K562 (cell line): ENCODE data around the gene RPTOR. TPM values are rescaled to one million over a fixed set of nuclear protein-coding genes. Genes with fewer than 3 reads are reported as not detected.

ENCODE experiments used
- ATAC-seq: fragments of 200-7000 bp; cut with Tn5 transposase; 3 replicates; pipeline ENCODE4 v1.9.1; 2020; ENCODE audit warnings: moderate library complexity
- BruUV-seq: library from RNA; stranded (reverse); fragments of 400-500 nt; replicated peaks from 2 replicates; lab custom pipeline; 2021; lab: Mats Ljungman, UMichigan
- CTCF ChIA-PET: fragments of 300-600 bp; formaldehyde crosslinking; extraction: SDS; loops from one replicate; lab custom pipeline; 2021; ENCODE audit warnings: low intra/inter-chr PET ratio; lab: Yijun Ruan, JAX
- POLR2A ChIA-PET: fragments of 300-600, 350-650 bp; sonication (Branson Sonifier 250); formaldehyde crosslinking; extraction: SDS; loops from one replicate; lab custom pipeline; 2021; ENCODE audit warnings: antibody characterized with exemption, inconsistent platforms; lab: Yijun Ruan, JAX
- DNase-seq, 4 experiments: peaks; one replicate each; pipeline versions ENCODE4 v3.0.0 to v3.0.0-alpha.2; 2011 to 2018; ENCODE audit warnings: low spot score in 3 of 4, mixed read lengths in 3 of 4; ENCODE audit errors: extremely low read depth in 1 of 4
- FAIRE-seq: peaks from 2 replicates; lab custom pipeline; 2011; peaks lifted over from hg19 to GRCh38; lab: Jason Lieb, UNC
- H2AFZ ChIP-seq: 2 replicates; pipeline ENCODE4 v1.6.0; 2011; ENCODE audit warnings: low read depth, low read length, control low read depth, inconsistent platforms
- H3K27ac ChIP-seq: fragments of 200-600 bp; 3 replicates; pipeline ENCODE4 v1.8.0; 2011; ENCODE audit warnings: low read depth, mild to moderate bottlenecking, control low read depth, inconsistent platforms, low read length, moderate library complexity, mixed read lengths; ENCODE audit errors: extremely low read depth
- H3K27me3 ChIP-seq, 2 experiments: fragments of 300-600 bp in 1 of 2; 2 replicates in 1 of 2; 3 replicates in 1 of 2; pipeline versions ENCODE4 v1.6.0 to v1.8.0; 2011; ENCODE audit warnings: inconsistent platforms in 2 of 2, low read length in 2 of 2, mild to moderate bottlenecking in 1 of 2, mixed read lengths in 1 of 2, moderate library complexity in 1 of 2; ENCODE audit not compliant: control insufficient read depth in 2 of 2, insufficient read depth in 2 of 2
- H3K36me3 ChIP-seq: fragments of 300-600 bp; 3 replicates; pipeline ENCODE4 v1.8.0; 2011; ENCODE audit warnings: mild to moderate bottlenecking, low read length, inconsistent platforms; ENCODE audit not compliant: control insufficient read depth, insufficient read depth
- H3K4me1 ChIP-seq, 2 experiments: fragments of 200-600 bp in 1 of 2; replicated peaks in 1 of 2; 2 replicates in 1 of 2; 3 replicates in 1 of 2; pipeline versions ENCODE4 v1.5.1 to v1.8.0; 2011; ENCODE audit warnings: inconsistent platforms in 2 of 2, low read length in 2 of 2, mild to moderate bottlenecking in 1 of 2, mixed read lengths in 1 of 2, moderate library complexity in 1 of 2; ENCODE audit not compliant: control insufficient read depth in 2 of 2, insufficient read depth in 2 of 2
- H3K4me2 ChIP-seq: 2 replicates; pipeline ENCODE4 v1.6.1; 2011; ENCODE audit warnings: low read length, control low read depth, inconsistent platforms, mixed read lengths; ENCODE audit not compliant: insufficient read depth
- H3K4me3 ChIP-seq: fragments of 200-600 bp; sonication (generic), shearing (Covaris generic); 2 replicates; pipeline ENCODE4 v1.5.1; 2016; ENCODE audit warnings: control low read depth, inconsistent platforms
- H3K79me2 ChIP-seq: fragments of 200-600 bp; 3 replicates; pipeline ENCODE4 v1.8.0; 2011; ENCODE audit warnings: low read length, inconsistent platforms; ENCODE audit not compliant: control insufficient read depth, insufficient read depth
- H3K9ac ChIP-seq, 2 experiments: 2 replicates each; pipeline versions ENCODE4 v1.6.0 to v1.6.1; 2011; ENCODE audit warnings: low read depth in 2 of 2, low read length in 2 of 2, control low read depth in 1 of 2, inconsistent platforms in 1 of 2, mild to moderate bottlenecking in 1 of 2, mixed read lengths in 1 of 2; ENCODE audit not compliant: insufficient read depth in 1 of 2
- H3K9me1 ChIP-seq: one replicate; pipeline ENCODE4 v1.6.0; 2011; ENCODE audit warnings: inconsistent platforms, mild to moderate bottlenecking, low read length, moderate library complexity; ENCODE audit not compliant: control insufficient read depth, insufficient read depth
- H3K9me3 ChIP-seq: replicated peaks from 2 replicates; pipeline ENCODE4 v1.5.1; 2011; ENCODE audit warnings: low read depth, low read length, inconsistent platforms; ENCODE audit not compliant: control insufficient read depth, insufficient read depth
- H4K20me1 ChIP-seq: replicated peaks from 2 replicates; pipeline ENCODE4 v1.6.1; 2011; ENCODE audit warnings: low read length, inconsistent platforms, mixed read lengths; ENCODE audit not compliant: control insufficient read depth, insufficient read depth
- CREM ChIP-seq: IDR thresholded peaks from 2 replicates; pipeline ENCODE4 v1.6.1; 2014; ENCODE audit warnings: antibody characterized with exemption, low read depth
- DPF2 ChIP-seq: fragments of 450-650 bp; IDR thresholded peaks from 2 replicates; pipeline ENCODE4 v1.6.1; 2016
- FIP1L1 ChIP-seq: fragments of 200-400 bp; formaldehyde crosslinking; IDR thresholded peaks from 2 replicates; pipeline ENCODE4 v1.6.1; 2018; ENCODE audit warnings: mild to moderate bottlenecking, low read depth, low read length; ENCODE audit not compliant: poor library complexity, severe bottlenecking
- JUNB ChIP-seq: fragments of 450-650 bp; formaldehyde crosslinking; conservative IDR thresholded peaks from 2 replicates; pipeline ENCODE4 v1.4.0; 2020; ENCODE audit warnings: mild to moderate bottlenecking
- NR3C1 ChIP-seq: sonication (generic); formaldehyde crosslinking; IDR thresholded peaks from 2 replicates; pipeline ENCODE4 v1.8.1; 2022; ENCODE audit warnings: missing genetic modification reagents
- POLR2H ChIP-seq: IDR thresholded peaks from 2 replicates; pipeline ENCODE4 v1.6.1; 2016; ENCODE audit warnings: missing genetic modification characterization, low read depth, mild to moderate bottlenecking, control low read depth, missing compliant biosample characterization, moderate library complexity
- POU5F1 ChIP-seq: fragments of 150-350 bp; IDR thresholded peaks from 2 replicates; pipeline ENCODE4 v1.6.1; 2014; ENCODE audit warnings: borderline replicate concordance, low read length, low read depth, mild to moderate bottlenecking; ENCODE audit not compliant: partially characterized antibody
- RBFOX2 ChIP-seq: fragments of 200-400 bp; formaldehyde crosslinking; IDR thresholded peaks from 2 replicates; pipeline ENCODE4 v1.6.1; 2017; ENCODE audit warnings: low read depth, mild to moderate bottlenecking, low read length, moderate library complexity
- RFX5 ChIP-seq: IDR thresholded peaks from 2 replicates; pipeline ENCODE4 v1.6.1; 2011; ENCODE audit warnings: low read depth, mild to moderate bottlenecking, improper control_type of control experiment, low read length
- RNF2 ChIP-seq: sonication (generic); IDR thresholded peaks from 2 replicates; pipeline ENCODE4 v1.6.1; 2016
- SIX5 ChIP-seq, 2 experiments: IDR thresholded peaks; 2 replicates each; pipeline ENCODE4 v1.6.1; 2011; ENCODE audit warnings: low read length in 2 of 2, borderline replicate concordance in 1 of 2, low read depth in 1 of 2, mild to moderate bottlenecking in 1 of 2, moderate library complexity in 1 of 2; ENCODE audit not compliant: insufficient read depth in 1 of 2
- SMARCA4 ChIP-seq: fragments of 450-650 bp; IDR thresholded peaks from 2 replicates; pipeline ENCODE4 v1.6.1; 2016
- SP2 ChIP-seq: IDR thresholded peaks from 2 replicates; pipeline ENCODE4 v1.6.1; 2011; ENCODE audit warnings: mild to moderate bottlenecking, low read depth, low read length, moderate library complexity; ENCODE audit not compliant: poor library complexity, severe bottlenecking; ENCODE audit errors: extremely low read depth
- SRSF7 ChIP-seq: fragments of 200-400 bp; formaldehyde crosslinking; optimal IDR thresholded peaks from 2 replicates; pipeline ENCODE3; 2017; ENCODE audit warnings: mild to moderate bottlenecking, low read depth, low read length
- TFAM ChIP-seq: fragments of 250-450 bp; sonication (Bioruptor Pico); conservative IDR thresholded peaks from 2 replicates; pipeline ENCODE4 v1.5.0; 2021; ENCODE audit warnings: mild to moderate bottlenecking, moderate library complexity
- ZNF165 ChIP-seq: fragments of 250-450 bp; sonication (Bioruptor Pico); IDR thresholded peaks from 2 replicates; pipeline ENCODE4 v1.4.0; 2020; ENCODE audit warnings: borderline replicate concordance
- ZNF354B ChIP-seq: fragments of 250-450 bp; sonication (Bioruptor Pico); IDR thresholded peaks from 2 replicates; pipeline ENCODE4 v1.4.0; 2020
- ZNF583 ChIP-seq: fragments of 250-450 bp; sonication (Bioruptor Pico); IDR thresholded peaks from 2 replicates; pipeline ENCODE4 v1.4.0; 2020
- WGBS: fragments of 100-300 bp; shearing (Covaris generic); methylation state at CpG from one replicate; pipeline ENCODE4 v1.1.6; 2016; ENCODE audit warnings: low coverage, mixed read lengths; ENCODE audit not compliant: insufficient coverage; ENCODE audit errors: missing lambda C conversion rate; 5-methylcytosine and 5-hydroxymethylcytosine counted together
- in situ Hi-C: fragments of 300-500 bp; cut with MboI; formaldehyde crosslinking; loops from 4 replicates; pipeline ENCODE4 v1.15.0; 2018; ENCODE audit warnings: inconsistent platforms, mixed read lengths
- intact Hi-C: fragments of 100-400 bp; cut with micrococcal nuclease; formaldehyde crosslinking; loops from 2 replicates; pipeline ENCODE4 v1.14.2; 2022
- polyA plus RNA-seq, 8 experiments: library from polyadenylated mRNA; depleted of rRNA in 4 of 8; stranded (reverse) in 5 of 8; unstranded in 3 of 8; fragments of >200 nt; fragmentation: Nextera tagmentation in 2 of 8; fragmentation: Illumina TruSeq in 1 of 8; extraction: Ambion mirVana in 2 of 8; extraction: Trizol in 1 of 8; gene quantifications; 2 replicates each; pipeline versions ENCODE4 v1.2.1 to v1.2.3, GENCODE V29; 2011 to 2014; ENCODE audit warnings: inconsistent platforms in 1 of 8, missing spikeins in 1 of 8
- total RNA-seq, 7 experiments: library from RNA; depleted of rRNA in 6 of 7; stranded (reverse); fragments of >200 nt in 6 of 7; fragmentation: Illumina TruSeq in 2 of 7; extraction: Trizol in 2 of 7; gene quantifications; 2 replicates each; pipeline versions ENCODE4 v1.2.1 to v1.2.3, GENCODE V29; 2011 to 2021; ENCODE audit warnings: low replicate concordance in 1 of 7
- TF ChIP-seq, protein P1 (sequence below), 3 experiments: fragments of 200-800 bp in 1 of 3; fragments of 250-450 bp in 1 of 3; fragments of 450-650 bp in 1 of 3; sonication (Bioruptor Pico) in 1 of 3; sonication (Bioruptor generic) in 1 of 3; formaldehyde crosslinking in 1 of 3; IDR thresholded peaks; 2 replicates each; pipeline versions ENCODE4 v1.6.1 to v1.8.0; 2016 to 2022; ENCODE audit warnings: mild to moderate bottlenecking in 2 of 3, missing genetic modification characterization in 2 of 3, missing compliant biosample characterization in 1 of 3, moderate library complexity in 1 of 3
- TF ChIP-seq, protein P2 (sequence below), 2 experiments: fragments of 200-800 bp in 1 of 2; sonication (Bioruptor generic) in 1 of 2; sonication (generic) in 1 of 2; formaldehyde crosslinking in 1 of 2; IDR thresholded peaks in 1 of 2; conservative IDR thresholded peaks in 1 of 2; 2 replicates each; pipeline versions ENCODE4 v1.5.0 to v1.6.1; 2016 to 2020; ENCODE audit warnings: missing compliant biosample characterization in 1 of 2, missing genetic modification characterization in 1 of 2, missing genetic modification reagents in 1 of 2

RPTOR gene
- total and polyA plus RNA-seq, 9 of the 15 experiments (the other 6 are each of a cell fraction or from before 2014, with no cell fraction given), result 0.24 to 54.1 (median 10.2) TPM

DNA sequence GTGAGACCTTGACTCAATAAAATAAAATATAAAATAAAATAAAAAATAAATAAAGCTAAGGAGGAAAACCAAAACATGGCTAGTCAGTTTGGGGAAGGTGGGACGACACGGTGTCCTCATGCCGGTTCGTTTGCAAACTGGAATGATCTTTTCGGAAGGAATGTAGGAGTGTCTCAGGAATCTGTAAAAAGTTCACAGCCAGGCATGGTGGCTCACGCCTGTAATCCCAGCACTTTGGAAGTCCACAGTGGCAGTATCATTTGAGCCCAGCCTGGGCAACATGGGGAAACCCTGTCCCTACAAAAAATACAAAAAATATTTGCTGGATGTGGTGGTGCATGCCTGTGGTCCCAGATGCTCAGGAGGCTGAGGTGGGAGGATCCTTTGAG lies 14.7 kb upstream of the RPTOR start:
- ATAC-seq (no peak), FAIRE-seq (no peak), DNase-seq (no peak)
- no peaks in the 10 kb centered on the region; the same call in 1 of the 2 replicates for H4K20me1 ChIP-seq
- in situ Hi-C loops, result no loop called here
- H3K4me3 ChIP-seq, result no peak overlapping the region
- WGBS, result 9% methylated on average over 6 of the region's 6 CpGs
- no peak overlapping the region for H3K4me2 ChIP-seq
- no TSS peak for BruUV-seq
- H3K27ac ChIP-seq, result no peak overlapping the region
- H3K27me3 ChIP-seq, result peaks cover 40 to 76% of the 10 kb centered on the region in 2 experiments
- ChIA-PET CTCF (no interaction called here), POLR2A (interaction anchor here (0.8 to 1.3 kb wide), 3 partner anchors 10 to 110 kb away, joined by 3 read pairs; partner anchors contain the start of gene RPTOR)
- intact Hi-C loops, result no loop called here
- peaks cover 0 to 4% of the 10 kb centered on the region in 2 experiments; a peak in 1 of 5 replicates for H3K4me1 ChIP-seq
- no peaks in the 10 kb centered on the region for H3K79me2 ChIP-seq
- no peaks in the 10 kb centered on the region for H3K9me1 ChIP-seq
- no peak overlapping the region for H3K9ac ChIP-seq
- no peaks in the 10 kb centered on the region for H3K9me3 ChIP-seq
- no peaks in the 10 kb centered on the region for H3K36me3 ChIP-seq
- TF ChIP-seq ZNF583 (CRISPR knock-in tag) (no peak), JUNB (no peak), RNF2 (no peak), RBFOX2 (no peak), SMARCA4 (no peak), POU5F1 (no peak), POLR2H (no peak), SIX5 (IDR thresholded peaks at IDR 0.05; ENCODE audit: borderline replicate concordance in 1 of 2, insufficient read depth in 1 of 2, low read depth in 1 of 2, low read length in 2 of 2) (no peak), RFX5 (no peak), FIP1L1 (no peak), ZNF165 (CRISPR knock-in tag) (no peak), SRSF7 (no peak), CREM (no peak), TFAM (CRISPR knock-in tag) (no peak), ZNF354B (CRISPR knock-in tag) (no peak), SP2 (no peak), DPF2 (no peak), NR3C1 (CRISPR knock-in tag) (no peak)
- TF ChIP-seq, protein P1, sequence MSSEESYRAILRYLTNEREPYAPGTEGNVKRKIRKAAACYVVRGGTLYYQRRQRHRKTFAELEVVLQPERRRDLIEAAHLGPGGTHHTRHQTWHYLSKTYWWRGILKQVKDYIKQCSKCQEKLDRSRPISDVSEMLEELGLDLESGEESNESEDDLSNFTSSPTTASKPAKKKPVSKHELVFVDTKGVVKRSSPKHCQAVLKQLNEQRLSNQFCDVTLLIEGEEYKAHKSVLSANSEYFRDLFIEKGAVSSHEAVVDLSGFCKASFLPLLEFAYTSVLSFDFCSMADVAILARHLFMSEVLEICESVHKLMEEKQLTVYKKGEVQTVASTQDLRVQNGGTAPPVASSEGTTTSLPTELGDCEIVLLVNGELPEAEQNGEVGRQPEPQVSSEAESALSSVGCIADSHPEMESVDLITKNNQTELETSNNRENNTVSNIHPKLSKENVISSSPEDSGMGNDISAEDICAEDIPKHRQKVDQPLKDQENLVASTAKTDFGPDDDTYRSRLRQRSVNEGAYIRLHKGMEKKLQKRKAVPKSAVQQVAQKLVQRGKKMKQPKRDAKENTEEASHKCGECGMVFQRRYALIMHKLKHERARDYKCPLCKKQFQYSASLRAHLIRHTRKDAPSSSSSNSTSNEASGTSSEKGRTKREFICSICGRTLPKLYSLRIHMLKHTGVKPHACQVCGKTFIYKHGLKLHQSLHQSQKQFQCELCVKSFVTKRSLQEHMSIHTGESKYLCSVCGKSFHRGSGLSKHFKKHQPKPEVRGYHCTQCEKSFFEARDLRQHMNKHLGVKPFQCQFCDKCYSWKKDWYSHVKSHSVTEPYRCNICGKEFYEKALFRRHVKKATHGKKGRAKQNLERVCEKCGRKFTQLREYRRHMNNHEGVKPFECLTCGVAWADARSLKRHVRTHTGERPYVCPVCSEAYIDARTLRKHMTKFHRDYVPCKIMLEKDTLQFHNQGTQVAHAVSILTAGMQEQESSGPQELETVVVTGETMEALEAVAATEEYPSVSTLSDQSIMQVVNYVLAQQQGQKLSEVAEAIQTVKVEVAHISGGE (CRISPR knock-in tag; IDR thresholded peaks at IDR 0.05), result no peak
- TF ChIP-seq, protein P2, sequence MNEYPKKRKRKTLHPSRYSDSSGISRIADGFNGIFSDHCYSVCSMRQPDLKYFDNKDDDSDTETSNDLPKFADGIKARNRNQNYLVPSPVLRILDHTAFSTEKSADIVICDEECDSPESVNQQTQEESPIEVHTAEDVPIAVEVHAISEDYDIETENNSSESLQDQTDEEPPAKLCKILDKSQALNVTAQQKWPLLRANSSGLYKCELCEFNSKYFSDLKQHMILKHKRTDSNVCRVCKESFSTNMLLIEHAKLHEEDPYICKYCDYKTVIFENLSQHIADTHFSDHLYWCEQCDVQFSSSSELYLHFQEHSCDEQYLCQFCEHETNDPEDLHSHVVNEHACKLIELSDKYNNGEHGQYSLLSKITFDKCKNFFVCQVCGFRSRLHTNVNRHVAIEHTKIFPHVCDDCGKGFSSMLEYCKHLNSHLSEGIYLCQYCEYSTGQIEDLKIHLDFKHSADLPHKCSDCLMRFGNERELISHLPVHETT (CRISPR knock-in tag; conservative IDR thresholded peaks at IDR 0.05 in 1 of 2, IDR thresholded peaks at IDR 0.05 in 1 of 2), result no peak
- H2AFZ ChIP-seq, result no peak overlapping the region
